Progenitor cell of endocrine pancreas (in vitro differentiated cells): ENCODE results near the gene FIGN. TPM values are rescaled to one million over a fixed set of nuclear protein-coding genes. Genes with fewer than 3 reads are reported as not detected.

Source experiments
- DNase-seq: peaks from one replicate; pipeline ENCODE4 v3.0.0; 2021; ENCODE audit warnings: low spot score; ENCODE audit not compliant: unreplicated experiment
- H3K27ac Mint-ChIP-seq: 2 replicates; pipeline ENCODE4 v1.8.0; 2021; ENCODE audit warnings: mild to moderate bottlenecking, moderate library complexity, mixed read lengths
- H3K27me3 Mint-ChIP-seq: 2 replicates; pipeline ENCODE4 v1.8.0; 2021; ENCODE audit warnings: mixed read lengths
- H3K36me3 Mint-ChIP-seq: 2 replicates; pipeline ENCODE4 v1.8.0; 2022; ENCODE audit warnings: mixed read lengths; ENCODE audit not compliant: insufficient read depth
- H3K4me1 Mint-ChIP-seq: 2 replicates; pipeline ENCODE4 v1.8.0; 2021; ENCODE audit warnings: low read depth, mixed read lengths
- H3K4me3 Mint-ChIP-seq: 2 replicates; pipeline ENCODE4 v1.8.0; 2021; ENCODE audit warnings: low read depth, mild to moderate bottlenecking, moderate library complexity, mixed read lengths
- H3K9me3 Mint-ChIP-seq: 2 replicates; pipeline ENCODE4 v1.8.0; 2021; ENCODE audit warnings: low read depth, mixed read lengths
- total RNA-seq: library from RNA; stranded (reverse); gene quantifications from 2 replicates; pipeline ENCODE4 v1.2.1, GENCODE V29; 2021
- TF ChIP-seq, protein P1 (sequence below): fragments of 200-600 bp; sonication (generic); IDR thresholded peaks from one replicate; pipeline ENCODE4 v1.5.0; 2021; ENCODE audit warnings: antibody characterized with exemption, mild to moderate bottlenecking; ENCODE audit not compliant: unreplicated experiment

FIGN gene
- total RNA-seq, 1 donor from 2014 or later, result 18.0 TPM

DNA sequence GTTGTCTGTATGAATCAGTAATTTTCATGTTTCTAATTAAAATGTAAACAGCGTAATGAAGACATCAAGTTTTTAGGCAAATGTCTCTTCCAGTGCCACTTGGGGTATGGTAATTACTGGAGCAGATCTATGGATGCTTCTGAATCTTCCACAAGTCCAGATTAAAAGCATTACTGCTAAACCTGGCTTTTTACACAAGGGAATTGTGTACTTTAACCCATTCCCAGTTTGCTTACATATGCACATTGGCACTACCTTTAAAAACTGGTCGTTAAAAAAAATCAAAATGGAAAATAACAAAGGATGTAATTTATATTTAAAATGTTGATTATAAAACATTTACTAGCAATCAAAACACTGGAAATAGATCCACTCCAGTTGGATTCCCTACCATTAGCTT is 19.7 kb downstream of the FIGN start:
- peaks cover 27% of the 10 kb centered on the region for H3K4me1 Mint-ChIP-seq
- no peak overlapping the region for H3K27ac Mint-ChIP-seq
- H3K9me3 Mint-ChIP-seq, result no peaks in the 10 kb centered on the region
- no peak overlapping the region for H3K4me3 Mint-ChIP-seq
- TF ChIP-seq, protein P1, sequence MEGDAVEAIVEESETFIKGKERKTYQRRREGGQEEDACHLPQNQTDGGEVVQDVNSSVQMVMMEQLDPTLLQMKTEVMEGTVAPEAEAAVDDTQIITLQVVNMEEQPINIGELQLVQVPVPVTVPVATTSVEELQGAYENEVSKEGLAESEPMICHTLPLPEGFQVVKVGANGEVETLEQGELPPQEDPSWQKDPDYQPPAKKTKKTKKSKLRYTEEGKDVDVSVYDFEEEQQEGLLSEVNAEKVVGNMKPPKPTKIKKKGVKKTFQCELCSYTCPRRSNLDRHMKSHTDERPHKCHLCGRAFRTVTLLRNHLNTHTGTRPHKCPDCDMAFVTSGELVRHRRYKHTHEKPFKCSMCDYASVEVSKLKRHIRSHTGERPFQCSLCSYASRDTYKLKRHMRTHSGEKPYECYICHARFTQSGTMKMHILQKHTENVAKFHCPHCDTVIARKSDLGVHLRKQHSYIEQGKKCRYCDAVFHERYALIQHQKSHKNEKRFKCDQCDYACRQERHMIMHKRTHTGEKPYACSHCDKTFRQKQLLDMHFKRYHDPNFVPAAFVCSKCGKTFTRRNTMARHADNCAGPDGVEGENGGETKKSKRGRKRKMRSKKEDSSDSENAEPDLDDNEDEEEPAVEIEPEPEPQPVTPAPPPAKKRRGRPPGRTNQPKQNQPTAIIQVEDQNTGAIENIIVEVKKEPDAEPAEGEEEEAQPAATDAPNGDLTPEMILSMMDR, result no peak
- no peak for DNase-seq
- no peaks in the 10 kb centered on the region for H3K36me3 Mint-ChIP-seq
- H3K27me3 Mint-ChIP-seq, result no peaks in the 10 kb centered on the region

GRCh38 chr2:163715668-163716067 is 20.1 kb downstream of the FIGN start:
- peaks cover 29% of the 10 kb centered on the region for H3K4me1 Mint-ChIP-seq
- H3K36me3 Mint-ChIP-seq, result no peaks in the 10 kb centered on the region
- no peak overlapping the region for H3K4me3 Mint-ChIP-seq
- TF ChIP-seq, protein P1, result no peak
- DNase-seq, result no peak
- no peak overlapping the region for H3K27ac Mint-ChIP-seq
- no peaks in the 10 kb centered on the region for H3K27me3 Mint-ChIP-seq
- no peaks in the 10 kb centered on the region for H3K9me3 Mint-ChIP-seq

DNA sequence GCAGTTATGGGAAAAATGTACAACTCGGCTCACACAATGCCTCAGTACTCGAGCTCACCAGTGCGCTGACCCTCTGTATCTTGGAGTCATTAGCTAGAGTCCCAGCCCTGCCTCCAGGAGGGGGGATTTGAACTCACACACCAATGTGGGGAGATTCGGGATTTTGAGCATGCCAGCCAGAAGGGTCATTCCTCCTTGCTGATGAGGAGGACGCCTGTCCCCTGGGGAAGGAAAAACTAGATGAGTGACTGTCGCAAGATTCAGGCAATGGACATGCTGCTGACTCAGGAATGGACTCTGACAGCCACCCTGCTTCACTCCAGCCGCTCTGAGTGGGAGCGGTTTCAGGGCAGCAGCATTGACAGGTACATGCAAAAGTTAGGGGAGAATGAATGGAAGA is 20.6 kb downstream of the FIGN start:
- H3K4me1 Mint-ChIP-seq, result peaks cover 29% of the 10 kb centered on the region
- no peak for DNase-seq
- H3K36me3 Mint-ChIP-seq, result no peaks in the 10 kb centered on the region

DNA sequence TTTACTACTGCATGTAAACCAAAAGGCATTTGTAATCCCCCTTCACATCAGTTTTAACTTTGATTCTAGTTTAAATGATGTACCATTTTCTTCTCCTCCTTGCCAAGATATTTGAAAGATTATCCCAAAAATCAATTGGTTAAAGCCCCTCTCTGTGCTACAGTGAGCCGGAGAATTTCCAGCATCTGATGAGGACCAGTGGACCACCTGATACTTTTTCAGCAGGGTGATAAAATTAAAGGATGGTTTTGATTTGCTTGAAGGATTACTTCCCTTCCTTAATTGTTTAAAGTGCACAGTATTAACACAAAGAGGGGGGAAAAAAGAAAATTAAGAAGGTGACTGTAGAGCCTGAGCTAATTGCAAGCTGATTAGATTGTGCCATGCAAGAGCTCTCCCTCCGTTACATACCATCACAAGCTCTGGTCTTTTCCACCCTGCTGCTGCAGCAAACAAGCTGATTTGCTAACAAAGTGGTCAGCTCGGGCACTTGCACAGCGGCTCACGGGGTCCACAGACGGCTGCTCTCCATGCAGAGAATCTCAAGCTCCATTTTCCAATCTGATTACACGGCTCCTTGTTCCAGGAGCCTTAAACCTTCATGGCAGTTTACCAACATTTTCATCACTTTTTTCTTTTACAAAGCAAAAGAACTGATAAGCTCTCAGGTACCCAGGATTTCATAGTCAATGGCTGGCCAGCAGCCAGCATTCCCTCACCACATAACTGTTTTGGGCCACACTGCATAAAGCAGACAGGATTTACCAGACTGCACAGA is 22.1 kb downstream of the FIGN start:
- no peak overlapping the region for H3K27ac Mint-ChIP-seq
- H3K4me1 Mint-ChIP-seq, result peaks cover 32% of the 10 kb centered on the region
- H3K27me3 Mint-ChIP-seq, result no peaks in the 10 kb centered on the region
- H3K9me3 Mint-ChIP-seq, result no peaks in the 10 kb centered on the region
- no peak overlapping the region for H3K4me3 Mint-ChIP-seq
- TF ChIP-seq, protein P1, result no peak
- no peaks in the 10 kb centered on the region for H3K36me3 Mint-ChIP-seq
- no peak for DNase-seq

More for the DNA sequence above, 20.6 kb downstream of the FIGN start:
- Mint-ChIP-seq H3K27me3 (no peaks in the 10 kb centered on the region), H3K27ac (no peak overlapping the region), H3K9me3 (no peaks in the 10 kb centered on the region), H3K4me3 (no peak overlapping the region)
- TF ChIP-seq, protein P1, result no peak

- Mint-ChIP-seq H3K27me3 (no peaks in the 10 kb centered on the region), H3K9me3 (no peaks in the 10 kb centered on the region), H3K4me3 (no peak overlapping the region), H3K4me1 (peaks cover 18% of the 10 kb centered on the region), H3K36me3 (peaks cover 1% of the 10 kb centered on the region), H3K27ac (peak overlapping the region; percentile 1)
- TF ChIP-seq, protein P1, result no peak
- DNase-seq, result no peak
Measured at GRCh38 chr2:163711699-163712098, 24.1 kb downstream of the FIGN start.
